Adipocyte (in vitro differentiated cells): Measurements from ENCODE around the gene BNIPL.

Experiments used
- DNase-seq: peaks from one replicate; pipeline ENCODE4 v3.0.0-alpha.2; 2015; ENCODE audit warnings: low read depth
- H3K27me3 ChIP-seq: replicated peaks from 2 replicates; pipeline ENCODE4 v1.7.0; 2013; ENCODE audit warnings: mild to moderate bottlenecking, low read length, moderate library complexity; ENCODE audit not compliant: control insufficient read depth, insufficient read depth
- H3K36me3 ChIP-seq: 2 replicates; pipeline ENCODE4 v1.7.0; 2013; ENCODE audit warnings: low read length, mild to moderate bottlenecking, moderate library complexity; ENCODE audit not compliant: control insufficient read depth, insufficient read depth, severe bottlenecking
- H3K4me1 ChIP-seq: 2 replicates; pipeline ENCODE4 v1.7.0; 2013; ENCODE audit warnings: mild to moderate bottlenecking, low read length, moderate library complexity; ENCODE audit not compliant: control insufficient read depth, insufficient read depth
- H3K4me3 ChIP-seq: 2 replicates; pipeline ENCODE4 v1.7.0; 2013; ENCODE audit warnings: mild to moderate bottlenecking, low read length, moderate library complexity
- H3K9ac ChIP-seq: 2 replicates; pipeline ENCODE4 v1.7.0; 2013; ENCODE audit warnings: mild to moderate bottlenecking, low read length, moderate library complexity
- H3K9me3 ChIP-seq: 2 replicates; pipeline ENCODE4 v1.7.0; 2013; ENCODE audit warnings: mild to moderate bottlenecking, low read length, moderate library complexity; ENCODE audit not compliant: control insufficient read depth

Gene BNIPL

DNA sequence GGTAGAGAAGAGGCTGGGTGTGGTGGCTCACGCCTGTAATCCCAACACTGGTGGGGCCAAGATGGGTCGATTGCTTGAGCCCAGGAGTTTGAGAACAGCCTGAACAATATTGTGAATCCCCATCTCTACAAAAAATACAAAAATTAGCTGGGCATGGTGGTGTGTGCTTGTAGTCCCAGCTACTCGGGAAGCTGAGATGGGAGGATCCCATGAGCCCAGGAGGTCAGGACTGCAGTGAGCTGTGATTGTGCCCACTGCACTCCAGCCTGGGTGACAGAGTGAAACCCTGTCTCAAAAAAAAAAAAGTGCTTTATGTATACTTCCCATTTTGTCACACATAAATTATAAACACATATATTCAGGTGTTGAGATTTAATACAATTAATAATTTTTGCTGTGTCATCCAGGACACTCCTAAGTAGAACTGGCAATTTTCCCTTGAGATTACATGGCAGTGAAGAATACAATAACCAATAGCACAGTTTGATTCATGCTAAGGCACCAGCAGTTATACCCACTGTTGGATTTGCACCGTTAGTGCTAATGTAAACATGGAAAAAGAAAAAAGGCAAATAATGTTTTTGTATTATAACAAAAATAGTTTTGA lies 49.7 kb downstream of the BNIPL start:
- Histone ChIP-seq H3K36me3 (no peaks in the 10 kb centered on the region), H3K4me3 (no peak overlapping the region)

More for the DNA sequence above, 49.7 kb downstream of the BNIPL start:
- Histone ChIP-seq H3K9ac (no peak overlapping the region), H3K27me3 (no peaks in the 10 kb centered on the region), H3K9me3 (no peaks in the 10 kb centered on the region), H3K4me1 (peaks cover 3% of the 10 kb centered on the region)
- DNase-seq: no peak
